HG02973 (cell line): ENCODE results near the gene MCTP1.

ENCODE experiments used
- ATAC-seq: cut with Tn5 transposase; IDR thresholded peaks from one replicate; pipeline ENCODE4 v1.9.1; 2021; ENCODE audit warnings: moderate library complexity; ENCODE audit not compliant: unreplicated experiment

MCTP1 gene

GRCh38 chr5:94778299-94778698 lies 506.6 kb downstream of the MCTP1 start:
- ATAC-seq, result no peak

GRCh38 chr5:94777056-94777880 lies 507.6 kb downstream of the MCTP1 start:
- ATAC-seq, result no peak

- no peak for ATAC-seq
Observed at GRCh38 chr5:94776167-94776566, 508.7 kb downstream of the MCTP1 start.

DNA sequence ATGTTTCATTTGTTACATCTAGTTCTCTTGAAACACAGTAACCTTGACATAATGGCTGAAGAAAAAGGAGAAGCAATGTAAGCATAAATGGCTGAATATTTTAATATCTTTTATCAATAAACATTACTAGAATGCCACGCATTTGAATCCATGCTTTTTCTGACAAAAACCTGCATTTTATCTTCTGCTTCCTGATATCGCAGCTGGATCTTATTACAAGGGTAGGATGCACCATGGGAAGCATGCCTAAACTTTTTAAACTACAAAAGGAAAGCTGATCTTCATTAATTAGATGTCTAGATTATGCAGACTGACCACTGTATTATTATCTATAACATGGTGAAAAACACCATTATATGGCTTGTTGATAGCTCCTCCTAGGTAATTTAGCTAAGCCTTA lies 509.8 kb downstream of the MCTP1 start:
- no peak for ATAC-seq

DNA sequence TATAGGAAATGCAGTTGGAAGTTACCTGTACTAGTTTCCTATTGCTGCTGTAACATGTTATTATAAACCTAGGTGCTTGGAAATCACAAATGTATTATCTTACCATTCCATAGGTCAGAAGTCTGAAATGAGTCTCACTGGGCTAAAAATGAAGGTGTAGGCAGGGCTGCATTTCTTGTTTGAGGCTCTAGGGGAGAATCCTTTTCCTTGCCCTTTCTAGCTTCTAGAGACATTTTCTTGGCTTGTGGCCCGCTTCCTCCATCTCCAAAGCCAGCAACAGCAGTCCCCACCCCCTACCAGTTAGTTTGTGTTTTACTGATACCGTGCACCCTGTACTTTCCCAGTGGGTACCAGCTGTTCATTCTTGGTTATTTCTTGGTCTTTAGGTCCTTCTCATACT lies 513.2 kb downstream of the MCTP1 start:
- no peak for ATAC-seq

DNA sequence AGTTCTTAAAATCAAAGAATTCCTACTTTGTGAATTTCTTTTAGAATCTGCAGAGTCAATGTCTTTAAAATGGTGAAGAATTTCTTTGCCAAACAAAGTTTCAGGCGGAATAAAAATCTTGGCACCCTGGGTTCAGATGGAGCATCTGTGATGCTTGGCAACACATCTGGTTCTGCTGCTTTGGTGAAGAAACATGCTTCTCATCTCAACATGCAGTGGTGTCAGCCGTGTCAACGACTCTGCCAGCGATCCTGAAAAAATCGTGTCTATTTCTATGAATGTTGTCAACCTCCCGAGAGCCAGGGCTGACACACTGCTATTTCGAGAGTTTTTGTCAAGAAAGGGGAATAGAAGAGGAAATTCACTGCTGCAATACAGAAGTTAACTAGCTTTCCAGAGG lies 514.9 kb downstream of the MCTP1 start:
- no peak for ATAC-seq

- ATAC-seq, result no peak
Observed at GRCh38 chr5:94761786-94762185, 523.1 kb downstream of the MCTP1 start.

DNA sequence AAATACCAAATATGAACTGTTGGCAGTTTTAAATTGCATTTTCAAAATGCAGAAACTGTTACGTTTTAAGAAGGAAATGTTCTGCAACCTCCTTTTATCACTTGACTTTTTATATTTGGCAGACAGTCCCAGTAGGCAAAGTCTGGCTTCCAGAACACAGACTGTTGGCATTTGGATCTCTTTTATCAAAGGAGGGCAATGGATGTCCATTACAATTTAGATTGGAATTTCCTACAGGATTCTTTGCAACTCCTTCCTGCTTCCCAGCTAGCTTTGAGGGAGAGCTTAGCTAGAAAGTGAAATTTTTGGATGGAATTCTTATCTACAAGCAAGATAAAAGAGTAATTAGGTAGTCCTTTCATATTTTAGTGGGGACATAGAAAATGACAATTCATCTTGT lies 523.8 kb downstream of the MCTP1 start:
- ATAC-seq, result no peak

DNA sequence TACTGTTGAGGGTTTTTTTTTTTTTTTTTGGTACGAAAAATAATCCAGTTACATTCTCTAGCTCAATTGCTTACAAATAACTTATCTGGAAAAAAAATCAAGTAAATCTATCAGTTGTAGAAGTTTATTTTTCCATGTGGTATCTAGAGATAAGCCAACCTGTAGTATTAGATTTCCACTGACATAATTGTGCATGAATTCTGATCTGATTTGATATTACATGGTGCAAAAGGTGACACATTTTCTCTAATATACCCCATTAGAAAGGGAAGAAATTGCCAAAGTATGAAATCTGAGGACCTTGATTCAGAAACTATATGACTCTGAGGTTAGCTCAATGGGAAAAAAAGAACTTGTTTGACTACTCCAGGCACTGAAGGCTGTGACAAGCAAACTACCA lies 524.9 kb downstream of the MCTP1 start:
- ATAC-seq, result no peak

- no peak for ATAC-seq
Observed at GRCh38 chr5:94759022-94759421, 525.9 kb downstream of the MCTP1 start.

GRCh38 chr5:94754824-94755223 lies 530.1 kb downstream of the MCTP1 start:
- ATAC-seq, result no peak

GRCh38 chr5:94751460-94751859 lies 533.4 kb downstream of the MCTP1 start:
- no peak for ATAC-seq

DNA sequence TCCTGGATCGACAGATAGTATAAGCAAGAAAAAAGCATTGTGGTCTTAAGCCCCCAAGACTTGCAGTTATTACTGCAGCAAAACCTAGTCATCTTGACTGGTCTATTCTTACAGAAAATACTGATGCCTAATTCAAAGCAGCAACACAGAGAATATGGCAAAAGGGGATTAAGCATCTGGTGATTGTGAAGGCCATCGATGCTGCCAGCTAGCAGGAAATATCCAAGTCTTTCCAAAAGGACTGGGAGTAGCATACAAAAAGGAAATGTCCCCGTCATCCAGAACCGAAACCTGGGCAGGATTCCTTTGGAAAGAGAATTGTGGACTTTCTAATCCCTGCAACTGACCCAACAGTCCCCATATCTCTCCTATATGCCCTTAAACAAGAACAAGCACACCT lies 534.2 kb downstream of the MCTP1 start:
- ATAC-seq, result no peak

GRCh38 chr5:94749042-94749441 lies 535.9 kb downstream of the MCTP1 start:
- no peak for ATAC-seq

GRCh38 chr5:94748212-94748611 lies 536.7 kb downstream of the MCTP1 start:
- ATAC-seq, result no peak

- no peak for ATAC-seq
Observed at GRCh38 chr5:94747371-94747770, 537.5 kb downstream of the MCTP1 start.

DNA sequence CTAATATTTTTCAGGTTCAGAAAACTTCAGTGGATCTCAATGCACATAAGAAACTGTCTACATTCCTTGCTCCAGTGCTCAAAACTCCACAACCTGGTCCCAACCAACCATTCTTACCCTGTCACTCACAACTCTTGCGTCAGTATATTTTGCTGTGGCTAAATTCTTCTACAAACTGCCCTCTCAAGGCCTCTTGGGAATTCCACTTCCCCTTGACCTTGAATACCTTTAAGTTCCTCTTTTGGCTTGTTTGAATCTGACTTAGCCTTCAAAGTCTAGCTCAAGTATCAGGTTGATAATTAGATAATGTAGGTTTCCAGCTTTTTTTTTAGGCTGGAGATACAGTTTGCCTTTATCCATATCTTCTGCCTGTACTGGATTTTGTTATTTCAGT lies 538.2 kb downstream of the MCTP1 start:
- ATAC-seq, result peak; percentile 38

GRCh38 chr5:94745786-94746730 lies 538.8 kb downstream of the MCTP1 start:
- ATAC-seq, result peak; percentile 90

GRCh38 chr5:94744906-94745305 lies 540.0 kb downstream of the MCTP1 start:
- peak; percentile 25 for ATAC-seq

GRCh38 chr5:94742852-94743251 lies 542.0 kb downstream of the MCTP1 start:
- no peak for ATAC-seq

- ATAC-seq, result no peak
Observed at GRCh38 chr5:94740286-94740685, 544.6 kb downstream of the MCTP1 start.

- ATAC-seq, result no peak
Observed at GRCh38 chr5:94736498-94736897, 548.4 kb downstream of the MCTP1 start.
